ENCODE data around the gene LSAMP. TPM values are rescaled to one million over a fixed set of nuclear protein-coding genes. Genes with fewer than 3 reads are reported as not detected.

Gene LSAMP
- polyA plus RNA-seq, 4 donors: 11.4 to 30.6 (median 14.0) TPM

DNA sequence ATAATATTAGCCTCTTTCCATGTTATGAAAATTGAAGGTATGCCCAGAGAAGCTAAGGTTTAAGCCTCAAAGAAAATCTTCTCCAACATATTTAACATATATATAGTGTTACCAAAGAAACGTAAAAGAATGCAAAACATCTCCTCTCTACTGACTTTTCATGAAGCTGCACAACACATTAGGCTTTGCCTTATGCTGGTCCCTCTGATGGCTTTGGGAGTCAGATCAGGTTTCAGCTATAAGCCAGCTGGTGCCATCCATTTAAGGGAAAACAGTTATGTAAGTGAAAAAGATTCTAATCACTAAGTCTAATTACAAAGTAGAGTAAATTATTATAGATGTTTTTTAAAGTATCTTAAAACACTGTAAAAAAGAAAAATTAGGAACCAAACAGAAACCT lies 410.5 kb downstream of the LSAMP start:
- DNase-seq (ENCODE audit: low read depth in 4 of 4, low spot score in 3 of 4): no peak

- no peak for DNase-seq (ENCODE audit: low read depth in 4 of 4, low spot score in 3 of 4)
Measured at GRCh38 chr3:116034086-116034485, 411.2 kb downstream of the LSAMP start.

GRCh38 chr3:116033516-116033915 lies 411.8 kb downstream of the LSAMP start:
- DNase-seq (ENCODE audit: low read depth in 4 of 4, low spot score in 3 of 4): no peak

DNA sequence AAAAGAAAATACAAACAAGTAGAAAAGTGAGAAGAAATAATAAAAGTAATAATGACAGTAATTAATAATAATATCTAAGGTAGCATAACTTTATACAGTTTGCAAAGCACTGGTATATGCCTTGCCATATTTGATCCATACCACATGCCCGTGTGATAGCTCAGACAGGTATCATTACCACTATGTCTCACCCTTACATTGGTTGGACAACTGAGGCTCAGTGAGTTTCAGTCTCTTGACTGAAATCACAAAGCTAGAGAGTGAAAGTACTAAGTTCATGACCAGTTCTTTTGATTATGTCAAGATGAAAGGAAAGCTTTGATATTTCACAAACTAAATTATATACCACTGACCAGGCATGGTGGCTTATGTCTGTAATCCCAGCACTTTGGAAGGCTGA lies 413.1 kb downstream of the LSAMP start:
- no peak for DNase-seq (ENCODE audit: low read depth in 4 of 4, low spot score in 3 of 4)

GRCh38 chr3:116030131-116030850 lies 415.0 kb downstream of the LSAMP start:
- DNase-seq (ENCODE audit: low read depth in 4 of 4, low spot score in 3 of 4): no peak

GRCh38 chr3:116029266-116029665 lies 416.0 kb downstream of the LSAMP start:
- no peak for DNase-seq (ENCODE audit: low read depth in 4 of 4, low spot score in 3 of 4)

- DNase-seq (ENCODE audit: low read depth in 4 of 4, low spot score in 3 of 4): no peak
Measured at GRCh38 chr3:116028157-116028556, 417.1 kb downstream of the LSAMP start.

GRCh38 chr3:116020989-116021388 lies 424.3 kb downstream of the LSAMP start:
- no peak for DNase-seq (ENCODE audit: low read depth in 4 of 4, low spot score in 3 of 4)

- DNase-seq (ENCODE audit: low read depth in 4 of 4, low spot score in 3 of 4): no peak
Measured at GRCh38 chr3:116020495-116020894, 424.8 kb downstream of the LSAMP start.

DNA sequence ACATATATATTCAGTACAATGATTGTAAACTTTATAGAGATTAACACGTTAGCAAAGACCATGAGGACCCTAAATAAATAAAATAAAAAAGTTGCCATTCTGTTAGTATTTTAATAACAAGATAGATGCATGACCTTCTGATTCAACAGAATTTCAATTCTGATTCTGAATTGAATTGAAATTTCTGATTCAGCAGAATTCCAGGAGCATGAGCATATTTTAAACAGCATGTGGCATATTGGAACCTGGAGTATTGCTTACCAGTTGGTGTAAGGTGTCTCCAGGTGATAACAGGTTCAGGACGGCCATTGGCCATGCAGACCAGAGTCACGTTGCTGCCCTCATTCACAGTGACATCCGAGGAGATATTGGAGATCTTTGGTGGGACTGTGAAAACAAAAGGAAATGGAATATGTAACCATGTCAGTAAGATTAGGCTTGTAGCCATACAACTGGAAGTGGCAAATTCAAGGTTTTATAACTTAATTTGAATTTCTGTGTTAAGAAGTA lies 426.0 kb downstream of the LSAMP start:
- no peak for DNase-seq (ENCODE audit: low read depth in 4 of 4, low spot score in 3 of 4)

DNA sequence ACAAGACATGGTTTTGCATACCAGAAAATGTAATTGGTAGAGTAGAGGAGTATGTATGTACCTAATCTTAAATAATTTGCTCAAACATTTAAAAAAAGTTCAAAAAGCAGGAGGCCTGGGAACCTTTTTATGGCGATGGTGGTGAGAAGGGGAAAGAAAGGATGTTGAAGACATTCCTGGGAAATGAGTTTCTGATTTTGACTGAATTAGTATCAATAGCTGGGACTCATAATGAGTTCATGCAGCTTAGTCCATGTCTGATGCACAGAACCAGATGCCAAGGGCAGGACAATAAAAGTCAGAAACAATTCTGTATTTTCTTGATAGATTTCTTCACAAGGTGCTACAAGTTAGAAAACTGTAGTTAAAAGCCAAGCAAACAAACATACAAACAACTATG lies 426.6 kb downstream of the LSAMP start:
- DNase-seq (ENCODE audit: low read depth in 4 of 4, low spot score in 3 of 4): no peak

GRCh38 chr3:116015931-116016330 lies 429.4 kb downstream of the LSAMP start:
- no peak for DNase-seq (ENCODE audit: low read depth in 4 of 4, low spot score in 3 of 4)

GRCh38 chr3:116007000-116007399 lies 438.3 kb downstream of the LSAMP start:
- no peak for DNase-seq (ENCODE audit: low read depth in 4 of 4, low spot score in 3 of 4)

GRCh38 chr3:116005404-116005803 lies 439.9 kb downstream of the LSAMP start:
- DNase-seq (ENCODE audit: low read depth in 4 of 4, low spot score in 3 of 4): peak in 2 of 4 donors; percentile 18 to 20

DNA sequence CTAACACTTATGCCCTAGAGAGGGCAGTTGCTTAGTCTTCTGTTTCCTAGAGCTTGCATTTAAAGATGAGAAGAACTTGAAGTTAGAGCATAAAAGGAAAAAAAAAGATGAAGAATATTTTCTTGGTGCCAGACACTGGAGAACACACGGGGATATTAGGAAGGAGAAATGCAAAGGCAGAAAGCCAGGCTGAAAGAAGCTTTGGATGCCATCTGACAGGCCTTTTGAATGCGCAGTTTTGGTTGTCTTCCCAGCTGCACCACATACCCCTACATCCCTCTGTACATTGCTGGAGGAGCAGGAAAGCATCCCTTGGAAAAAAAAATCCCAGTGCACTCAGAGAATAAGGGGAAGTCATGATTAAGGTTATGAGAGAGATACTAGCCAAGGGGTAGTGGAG lies 443.1 kb downstream of the LSAMP start:
- no peak for DNase-seq (ENCODE audit: low read depth in 4 of 4, low spot score in 3 of 4)

GRCh38 chr3:116001151-116001621 lies 444.1 kb downstream of the LSAMP start:
- no peak for DNase-seq (ENCODE audit: low read depth in 4 of 4, low spot score in 3 of 4)

GRCh38 chr3:116000311-116000710 lies 445.0 kb downstream of the LSAMP start:
- no peak for DNase-seq (ENCODE audit: low read depth in 4 of 4, low spot score in 3 of 4)

DNA sequence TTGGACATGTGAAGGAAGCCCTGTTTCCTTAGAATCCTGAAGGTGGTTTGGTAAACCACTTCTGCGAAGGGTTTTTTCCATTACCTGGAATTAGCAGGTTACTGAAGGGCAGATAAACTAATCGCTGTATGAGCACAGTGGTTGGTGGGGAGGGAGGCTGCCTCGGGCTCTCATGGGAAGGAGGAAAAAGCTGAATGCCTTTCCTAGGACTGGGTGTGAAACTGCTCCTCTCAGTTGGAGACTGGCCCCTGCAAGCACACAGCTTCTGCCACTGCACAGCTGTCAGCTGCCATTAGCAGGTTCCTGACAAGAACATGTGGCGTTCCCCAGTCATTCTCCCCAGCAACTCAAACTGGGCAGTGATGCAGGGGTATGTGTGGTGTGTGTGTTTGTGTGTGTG lies 445.7 kb downstream of the LSAMP start:
- no peak for DNase-seq (ENCODE audit: low read depth in 4 of 4, low spot score in 3 of 4)

GRCh38 chr3:115999001-115999585 lies 446.2 kb downstream of the LSAMP start:
- no peak for DNase-seq (ENCODE audit: low read depth in 4 of 4, low spot score in 3 of 4)

DNA sequence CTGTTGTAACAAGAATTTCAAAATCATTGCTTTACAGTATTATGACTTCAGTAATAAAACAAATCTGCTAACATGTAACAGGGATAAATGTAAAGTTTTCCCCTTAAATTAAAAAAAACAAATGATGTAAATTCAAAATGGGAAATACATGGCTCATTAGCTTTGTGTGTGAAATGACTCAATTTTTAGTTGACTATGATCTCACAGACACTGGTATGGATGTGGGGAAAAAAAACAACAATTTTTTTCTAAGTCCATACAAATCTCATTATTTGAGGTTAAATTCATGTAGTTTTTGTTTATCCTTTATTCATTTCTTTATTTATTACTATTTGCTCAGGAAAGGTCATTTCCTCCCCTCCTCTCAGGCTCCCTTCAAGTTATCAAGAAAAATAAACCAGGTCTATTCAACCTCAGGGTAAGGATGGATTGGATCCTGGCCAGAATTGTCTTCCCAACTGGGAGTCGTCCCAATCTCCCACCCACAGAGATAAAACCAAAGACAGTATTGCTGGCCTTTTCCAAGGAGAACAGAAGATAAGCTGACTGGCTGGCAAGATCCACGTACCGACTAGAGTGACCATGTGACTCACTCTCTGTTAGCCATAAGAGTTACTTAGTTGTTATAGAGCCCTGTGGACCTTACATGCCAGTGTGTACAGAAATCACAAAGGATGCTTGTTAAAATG lies 448.7 kb downstream of the LSAMP start:
- no peak for DNase-seq (ENCODE audit: low read depth in 4 of 4, low spot score in 3 of 4)

GRCh38 chr3:115990669-115991068 lies 454.6 kb downstream of the LSAMP start:
- no peak for DNase-seq (ENCODE audit: low read depth in 4 of 4, low spot score in 3 of 4)
